Subcutaneous adipose tissue (tissue), 4 donors: ENCODE data around the gene TPP1. TPM values are rescaled to one million over a fixed set of nuclear protein-coding genes. Genes with fewer than 3 reads are reported as not detected.

Source experiments
- CTCF ChIP-seq: fragments of 450-650 bp; IDR thresholded peaks from one replicate; pipeline ENCODE4 v1.5.1; 2016; ENCODE audit warnings: low read depth, mild to moderate bottlenecking, control low read depth, antibody characterized with exemption, moderate library complexity
- total RNA-seq, 4 donors: library from RNA; depleted of rRNA; stranded (reverse); fragments of >200 nt; gene quantifications; one replicate each; pipeline ENCODE4 v1.1.0, GENCODE V29; 2016

Gene TPP1
- total RNA-seq, 4 donors from 2014 or later = 44.8 to 178 (median 93.7) TPM

DNA sequence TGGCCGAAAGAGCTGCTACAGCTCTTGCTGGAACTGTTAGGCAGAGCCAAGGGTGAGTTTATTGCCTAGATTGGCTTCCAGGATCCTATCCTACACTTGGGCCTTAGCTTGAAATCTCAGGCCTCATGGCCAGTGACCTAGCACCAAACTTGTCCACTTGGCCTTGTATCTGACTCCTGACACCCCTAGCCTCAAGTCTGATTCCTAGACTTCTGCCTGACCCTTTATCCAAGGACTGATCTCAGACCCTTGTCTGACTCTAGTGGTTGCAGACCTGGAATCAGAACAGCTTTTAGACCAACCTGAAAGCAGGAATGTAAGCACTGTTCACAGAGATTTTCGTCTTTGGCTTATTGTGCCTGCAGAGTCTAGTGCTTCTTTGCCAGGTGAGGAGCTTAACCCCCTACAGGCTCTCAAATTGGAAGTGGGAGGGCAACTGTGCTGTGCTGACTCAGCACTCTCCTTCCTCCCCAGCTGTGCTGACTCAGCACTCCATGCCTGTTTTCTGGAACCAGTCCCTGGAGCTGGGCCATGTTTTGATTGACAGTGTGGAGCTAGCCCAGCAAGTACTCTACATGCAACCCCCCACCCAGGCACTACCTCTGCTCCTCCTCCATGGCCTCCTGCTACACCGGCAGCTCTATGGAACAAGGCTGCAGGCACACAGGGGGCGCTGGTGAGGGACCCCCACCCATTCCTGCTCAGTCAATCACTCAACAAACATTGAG, 50.9 kb downstream of the TPP1 start:
- TF ChIP-seq CTCF = no peak

DNA sequence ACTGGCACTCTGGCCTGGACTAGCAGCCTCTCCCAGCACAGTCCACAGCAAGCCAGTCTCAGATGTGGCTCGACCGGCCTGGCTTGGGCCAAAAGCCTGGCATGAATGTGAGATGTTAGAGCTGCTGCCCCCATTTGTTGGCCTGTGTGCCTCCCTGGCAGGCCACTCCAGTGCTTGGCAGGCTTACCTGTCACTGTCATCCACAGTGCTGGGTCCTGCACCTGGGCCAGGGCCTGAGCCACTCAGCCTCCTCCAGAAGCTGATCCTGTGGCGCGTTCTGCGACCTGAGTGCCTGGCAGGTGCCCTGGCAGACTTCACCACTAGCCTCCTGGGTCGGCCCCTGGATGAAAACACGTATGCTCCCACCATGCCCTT, 51.9 kb downstream of the TPP1 start:
- TF ChIP-seq CTCF = no peak

DNA sequence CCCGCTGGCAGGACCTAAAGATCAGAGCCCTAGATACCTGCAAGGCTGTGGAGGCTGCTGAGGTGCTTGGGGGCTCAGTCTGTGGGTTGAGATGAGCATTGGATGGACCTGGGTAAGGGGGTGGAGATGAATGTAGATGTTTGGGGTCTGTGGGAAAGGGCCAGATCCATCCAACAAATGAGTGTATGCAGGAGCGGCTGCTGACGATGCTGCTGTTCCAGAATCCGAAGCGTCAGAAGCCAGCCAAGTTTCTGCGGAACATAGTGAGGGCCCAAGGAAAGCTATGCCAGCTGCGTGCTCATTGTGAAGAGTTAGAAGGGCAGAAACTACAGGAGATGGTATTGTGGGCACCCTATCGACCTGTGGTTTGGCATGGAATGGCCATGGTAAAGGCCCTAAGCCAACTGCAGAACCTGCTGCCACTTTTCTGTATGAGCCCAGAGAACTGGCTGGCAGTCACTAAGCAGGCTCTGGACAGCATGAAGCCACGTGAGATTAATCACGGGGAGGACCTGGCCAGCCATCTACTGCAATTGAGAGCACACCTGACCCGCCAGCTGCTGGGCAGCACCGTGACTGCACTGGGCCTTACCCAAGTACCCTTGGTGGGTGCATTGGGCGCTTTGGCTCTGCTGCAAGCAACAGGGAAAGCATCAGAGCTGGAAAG, 52.4 kb downstream of the TPP1 start:
- no peak for TF ChIP-seq CTCF

DNA sequence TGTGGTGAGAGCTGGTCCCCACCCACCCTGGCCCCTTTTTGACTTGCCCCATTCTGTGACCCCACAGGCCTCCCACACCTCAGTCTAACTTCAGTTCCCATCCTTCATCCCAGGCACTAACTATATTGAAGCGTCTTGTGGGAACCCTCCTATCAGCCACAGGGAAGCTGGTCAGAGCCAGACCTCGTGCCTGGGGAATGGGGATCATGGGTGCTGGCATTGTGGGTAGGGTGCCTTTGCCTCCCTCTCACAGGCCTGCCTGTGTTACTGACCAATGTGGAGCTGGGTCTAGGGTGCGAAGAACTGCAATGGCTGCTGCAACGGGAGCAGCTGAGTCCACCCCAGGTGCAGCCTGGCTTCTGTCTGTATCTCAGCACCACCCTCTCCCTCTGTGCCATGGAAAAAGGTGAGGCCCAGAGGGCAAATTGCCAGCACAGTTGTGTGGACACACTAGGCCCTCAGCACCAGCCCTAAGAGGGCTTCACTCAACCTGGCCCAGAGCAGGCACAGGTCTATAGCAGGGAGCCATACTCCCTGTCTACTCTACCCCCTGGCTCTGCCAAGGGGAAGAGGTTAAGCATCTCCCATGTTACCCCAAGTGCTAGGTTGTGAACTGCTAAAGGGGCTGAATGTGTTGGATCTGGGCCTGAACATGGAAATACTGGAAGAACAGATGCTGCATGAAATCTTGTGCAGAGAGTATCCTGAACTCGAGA, 53.1 kb downstream of the TPP1 start:
- no peak for TF ChIP-seq CTCF

GRCh38 chr11:6565325-6565724, 53.9 kb downstream of the TPP1 start:
- no peak for TF ChIP-seq CTCF

GRCh38 chr11:6563667-6564066, 55.6 kb downstream of the TPP1 start:
- no peak for TF ChIP-seq CTCF

- TF ChIP-seq CTCF = no peak
Observed at GRCh38 chr11:6563121-6563619, 56.1 kb downstream of the TPP1 start.
